ENCODE results near the gene MED27.

Gene MED27

DNA sequence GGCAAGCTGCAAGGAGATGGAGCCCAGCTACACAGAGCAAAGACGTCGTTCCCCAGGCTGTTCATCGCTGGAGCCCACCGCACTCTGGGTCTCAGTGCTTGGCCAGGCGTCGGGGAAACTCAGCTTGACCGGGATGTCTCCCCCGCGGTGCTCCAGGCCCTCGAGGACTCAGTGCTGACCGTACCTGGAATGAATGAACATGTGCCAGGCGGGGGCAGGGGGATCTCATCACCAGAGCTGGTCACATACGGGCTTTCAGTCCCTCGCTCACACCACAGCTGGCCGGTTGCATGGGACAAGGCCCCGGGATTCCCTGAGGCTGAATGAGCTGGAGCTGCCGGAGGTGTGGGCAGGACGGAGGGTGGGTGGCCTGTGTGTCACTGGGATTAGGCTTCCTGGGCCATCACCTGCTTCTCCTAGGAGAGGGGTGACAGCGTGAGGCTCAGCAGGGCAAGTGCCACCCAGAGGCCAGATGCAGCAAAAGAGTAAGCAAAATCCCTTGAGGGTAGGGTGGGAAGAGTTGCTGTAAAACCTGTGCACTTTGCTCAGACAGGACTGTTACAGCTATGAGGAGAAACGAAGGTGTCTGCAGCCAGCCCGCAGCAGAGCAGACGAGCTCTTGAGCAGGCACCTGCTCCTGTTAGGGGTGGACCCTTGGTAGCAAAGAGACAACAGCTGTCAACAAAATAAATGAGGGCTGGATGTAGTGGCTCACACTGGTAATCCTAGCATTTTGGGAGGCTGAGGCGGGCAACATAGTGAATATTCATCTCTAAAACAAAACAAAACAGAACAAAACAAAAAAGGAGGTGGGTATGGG, 269.1 kb downstream of the MED27 start:
- peak; percentile 63 for DNase-seq (ENCODE audit: low spot score)
